ENCODE measurements around the gene CDK10.
A peak's percentile ranks its signal among the peaks of the same experiment; 100 is the strongest.
"Not testable (repeated sequence)": the region's sequence is repeated elsewhere in the genome, so short reads cannot be mapped to it uniquely, and the experiment has no call there.

CDK10 gene

DNA sequence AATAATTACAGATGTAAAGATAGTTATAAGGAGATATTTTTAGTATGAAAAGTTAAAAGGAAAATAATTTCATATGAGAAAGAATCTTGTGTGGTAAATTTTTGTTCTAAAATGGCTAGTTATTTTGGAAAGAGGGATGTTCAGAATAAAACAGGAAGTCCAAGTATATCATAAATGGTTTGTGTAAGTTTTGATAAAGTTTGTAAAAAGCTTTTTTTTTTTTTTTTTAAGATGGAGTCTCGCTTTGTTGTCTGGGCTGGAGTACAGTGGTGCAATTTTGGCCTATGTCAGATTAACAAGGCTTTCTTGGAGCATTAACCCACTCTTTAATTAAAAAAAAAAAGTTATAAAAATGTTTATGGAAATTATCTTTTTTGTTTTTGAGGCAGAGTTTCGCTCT, 8.2 kb upstream of the CDK10 start:
- no peak for DNase-seq (ENCODE audit: low read depth, low spot score)
- in situ Hi-C loops (cut with HindIII; ENCODE audit: low sequenced_read_pairs) = no loop called here
- H3K4me3 ChIP-seq (ENCODE audit: low read depth, low read length) = no peak overlapping the region
- no peak for TF ChIP-seq CTCF (IDR thresholded peaks at IDR 0.05; ENCODE audit: low read depth, low read length)

GRCh38 chr16:89685916-89686315, 573 bp upstream of the CDK10 start:
- no peak for DNase-seq (ENCODE audit: low read depth, low spot score)
- no peak for TF ChIP-seq CTCF (IDR thresholded peaks at IDR 0.05; ENCODE audit: low read depth, low read length)
- H3K4me3 ChIP-seq (ENCODE audit: low read depth, low read length) = no peak overlapping the region
- in situ Hi-C loops (cut with HindIII; ENCODE audit: low sequenced_read_pairs) = no loop called here

GRCh38 chr16:89687092-89687940, 827 bp downstream of the CDK10 start:
- in situ Hi-C loops (cut with HindIII; ENCODE audit: low sequenced_read_pairs) = no loop called here
- H3K4me3 ChIP-seq (ENCODE audit: low read depth, low read length) = peak overlapping the region; percentile 60
- TF ChIP-seq CTCF (IDR thresholded peaks at IDR 0.05; ENCODE audit: low read depth, low read length) = no peak
- DNase-seq (ENCODE audit: low read depth, low spot score) = peak; percentile 40

GRCh38 chr16:89688395-89688794, 1.9 kb downstream of the CDK10 start:
- in situ Hi-C loops (cut with HindIII; ENCODE audit: low sequenced_read_pairs) = no loop called here
- H3K4me3 ChIP-seq (ENCODE audit: low read depth, low read length) = no peak overlapping the region
- no peak for TF ChIP-seq CTCF (IDR thresholded peaks at IDR 0.05; ENCODE audit: low read depth, low read length)
- DNase-seq (ENCODE audit: low read depth, low spot score) = no peak

DNA sequence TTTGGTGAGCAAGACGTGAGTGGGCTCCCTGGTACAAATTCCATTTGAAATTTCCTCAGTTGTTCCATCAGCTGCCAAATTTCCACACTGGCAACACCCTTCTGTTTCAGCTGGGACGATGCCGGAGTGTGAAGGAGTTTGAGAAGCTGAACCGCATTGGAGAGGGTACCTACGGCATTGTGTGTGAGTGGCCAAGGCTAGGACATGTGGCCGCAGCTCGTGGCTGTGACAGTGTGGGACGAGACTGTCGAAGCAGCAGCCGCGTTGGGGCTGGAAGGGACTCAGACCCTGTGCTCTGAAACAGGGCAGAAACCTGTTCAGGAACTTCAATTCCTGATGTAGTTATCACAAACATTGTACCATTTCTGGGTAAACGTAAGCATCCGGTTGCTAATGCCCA, 2.7 kb downstream of the CDK10 start:
- in situ Hi-C loops (cut with HindIII; ENCODE audit: low sequenced_read_pairs) = no loop called here
- TF ChIP-seq CTCF (IDR thresholded peaks at IDR 0.05; ENCODE audit: low read depth, low read length) = no peak
- no peak for DNase-seq (ENCODE audit: low read depth, low spot score)
- no peak overlapping the region for H3K4me3 ChIP-seq (ENCODE audit: low read depth, low read length)

DNA sequence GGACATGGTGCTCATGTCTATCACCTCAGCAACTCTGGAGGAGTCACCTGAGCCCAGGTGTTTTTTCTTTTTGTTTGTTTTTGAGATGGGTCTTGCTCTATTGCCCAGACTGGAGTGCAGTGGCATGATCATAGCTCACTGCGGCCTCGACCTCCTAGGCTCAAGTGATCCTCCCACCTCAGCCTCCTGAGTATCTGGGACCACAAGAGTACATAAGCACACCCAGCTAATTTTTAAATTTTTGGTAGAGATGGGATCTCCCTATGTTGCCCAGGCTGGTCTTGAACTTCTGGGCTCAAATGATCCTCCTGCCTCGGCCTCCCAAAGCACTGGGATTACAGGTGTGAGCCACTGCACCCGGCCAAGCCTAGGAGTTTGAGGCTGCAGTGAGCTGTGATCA, 3.1 kb downstream of the CDK10 start:
- H3K4me3 ChIP-seq (ENCODE audit: low read depth, low read length); in situ Hi-C loops (cut with HindIII; ENCODE audit: low sequenced_read_pairs); DNase-seq (ENCODE audit: low read depth, low spot score): not testable (repeated sequence)

DNA sequence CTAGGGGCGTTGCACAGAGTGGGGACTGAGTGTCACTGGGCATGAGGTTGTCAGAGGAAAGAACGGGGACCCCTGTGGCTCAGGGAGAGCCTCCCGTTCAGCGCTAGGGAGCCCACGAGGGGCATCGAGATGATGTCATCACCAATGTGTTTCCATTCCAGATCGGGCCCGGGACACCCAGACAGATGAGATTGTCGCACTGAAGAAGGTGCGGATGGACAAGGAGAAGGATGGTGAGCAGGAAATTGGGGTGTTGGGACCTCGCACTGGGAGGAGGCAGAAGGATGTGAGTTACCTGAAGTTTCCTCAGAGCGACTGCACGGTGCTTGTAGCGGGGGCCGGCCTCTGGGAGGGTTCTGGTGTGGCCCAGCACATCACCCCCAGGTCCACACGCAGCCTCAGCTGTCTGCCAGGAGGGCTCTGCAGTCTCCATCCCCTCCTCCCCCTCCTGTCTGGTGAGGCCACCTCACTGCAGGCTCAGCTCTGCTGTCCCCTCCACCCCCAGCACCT, 4.0 kb downstream of the CDK10 start:
- H3K4me3 ChIP-seq (ENCODE audit: low read depth, low read length) = no peak overlapping the region
- DNase-seq (ENCODE audit: low read depth, low spot score) = no peak
- TF ChIP-seq CTCF (IDR thresholded peaks at IDR 0.05; ENCODE audit: low read depth, low read length) = no peak
- in situ Hi-C loops (cut with HindIII; ENCODE audit: low sequenced_read_pairs) = no loop called here

Data from astrocyte of the spinal cord (primary cell).